ENCODE data around the gene NTN1. TPM values are rescaled to one million over a fixed set of nuclear protein-coding genes. Genes with fewer than 3 reads are reported as not detected.

NTN1 gene
- total RNA-seq, 1 donor from 2014 or later, result 4.1 TPM

GRCh38 chr17:9107527-9107926 lies 86.2 kb downstream of the NTN1 start:
- Histone ChIP-seq H3K9me3 (no peaks in the 10 kb centered on the region), H3K27me3 (no peaks in the 10 kb centered on the region), H3K27ac (no peak overlapping the region), H3K36me3 (no peaks in the 10 kb centered on the region), H3K4me1 (no peaks in the 10 kb centered on the region), H3K4me3 (no peak overlapping the region)
- intact Hi-C loops (cut with DNase I), result no loop called here
- no peak for DNase-seq
- no peak for TF ChIP-seq CTCF (IDR thresholded peaks at IDR 0.05)
- ATAC-seq, result no peak

GRCh38 chr17:9108146-9108545 lies 86.8 kb downstream of the NTN1 start:
- no peak overlapping the region for H3K27ac ChIP-seq
- no peaks in the 10 kb centered on the region for H3K9me3 ChIP-seq
- ATAC-seq (no peak), DNase-seq (no peak)
- intact Hi-C loops (cut with DNase I), result no loop called here
- H3K4me1 ChIP-seq, result no peaks in the 10 kb centered on the region
- TF ChIP-seq CTCF (IDR thresholded peaks at IDR 0.05), result no peak
- H3K36me3 ChIP-seq, result no peaks in the 10 kb centered on the region
- H3K4me3 ChIP-seq, result no peak overlapping the region
- no peaks in the 10 kb centered on the region for H3K27me3 ChIP-seq

- intact Hi-C loops (cut with DNase I), result no loop called here
- no peaks in the 10 kb centered on the region for H3K4me1 ChIP-seq
- no peaks in the 10 kb centered on the region for H3K27me3 ChIP-seq
- H3K4me3 ChIP-seq, result no peak overlapping the region
- no peak for TF ChIP-seq CTCF (IDR thresholded peaks at IDR 0.05)
- DNase-seq (no peak), ATAC-seq (no peak)
- no peaks in the 10 kb centered on the region for H3K9me3 ChIP-seq
- H3K27ac ChIP-seq, result no peak overlapping the region
- no peaks in the 10 kb centered on the region for H3K36me3 ChIP-seq
These were observed 88.6 kb downstream of the NTN1 start for GRCh38 chr17:9109933-9110332.

- ATAC-seq (no peak), DNase-seq (no peak)
- Histone ChIP-seq H3K4me3 (no peak overlapping the region), H3K27me3 (no peaks in the 10 kb centered on the region), H3K9me3 (no peaks in the 10 kb centered on the region), H3K27ac (no peak overlapping the region), H3K4me1 (no peaks in the 10 kb centered on the region), H3K36me3 (no peaks in the 10 kb centered on the region)
- no peak for TF ChIP-seq CTCF (IDR thresholded peaks at IDR 0.05)
- intact Hi-C loops (cut with DNase I), result no loop called here
These were observed 89.2 kb downstream of the NTN1 start for GRCh38 chr17:9110501-9110900.

GRCh38 chr17:9115214-9116191 lies 94.2 kb downstream of the NTN1 start:
- H3K4me3 ChIP-seq, result peak overlapping the region; percentile 42
- H3K9me3 ChIP-seq, result no peaks in the 10 kb centered on the region
- H3K27ac ChIP-seq, result peak overlapping the region; percentile 68
- peak; percentile 64 for DNase-seq
- ATAC-seq, result peak; percentile 66
- no peaks in the 10 kb centered on the region for H3K36me3 ChIP-seq
- no peaks in the 10 kb centered on the region for H3K4me1 ChIP-seq
- H3K27me3 ChIP-seq, result no peaks in the 10 kb centered on the region
- intact Hi-C loops (cut with DNase I), result no loop called here
- peak; percentile 27 for TF ChIP-seq CTCF (IDR thresholded peaks at IDR 0.05)

All from upper lobe of right lung (tissue), 1 donor.